ENCODE results near the gene BCAS1.

DNA sequence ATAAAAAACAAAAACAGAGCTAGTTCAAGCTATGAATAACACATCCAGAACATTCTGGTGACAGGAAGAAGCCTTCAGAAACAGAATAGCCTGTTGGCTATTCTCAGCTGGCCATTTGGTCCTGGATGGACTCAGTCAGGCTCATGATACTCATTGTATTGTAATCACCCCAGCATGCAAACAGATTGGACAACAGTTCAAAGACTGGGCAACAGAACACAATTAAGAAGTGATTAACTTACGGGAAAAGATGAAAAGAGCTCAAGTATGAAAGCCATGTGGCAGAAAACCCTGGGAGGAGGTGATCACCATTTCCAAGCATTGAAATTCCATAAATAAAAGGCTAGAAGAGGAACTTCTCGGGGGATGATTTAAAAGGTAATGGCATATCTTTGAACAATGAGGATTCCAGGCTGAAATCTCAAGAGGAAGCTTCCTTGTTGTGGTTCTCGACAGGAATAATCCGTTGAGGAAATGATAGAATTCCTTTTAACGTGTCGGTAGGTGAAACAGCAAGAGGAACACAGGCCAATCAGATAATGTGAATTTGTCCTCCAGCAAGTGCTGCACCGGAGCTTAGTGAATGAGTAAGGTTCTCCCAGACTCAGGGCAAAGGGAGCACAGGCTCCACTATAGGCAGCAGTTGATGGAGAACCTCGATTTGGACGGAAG lies 172.4 kb downstream of the BCAS1 start:
- TF ChIP-seq EZH2 (optimal IDR thresholded peaks at IDR 0.05; ENCODE audit: low read depth, low read length) (no peak), EZH2phosphoT487 (IDR thresholded peaks at IDR 0.05; ENCODE audit: low read length) (no peak)
- TF ChIP-seq, protein P1, sequence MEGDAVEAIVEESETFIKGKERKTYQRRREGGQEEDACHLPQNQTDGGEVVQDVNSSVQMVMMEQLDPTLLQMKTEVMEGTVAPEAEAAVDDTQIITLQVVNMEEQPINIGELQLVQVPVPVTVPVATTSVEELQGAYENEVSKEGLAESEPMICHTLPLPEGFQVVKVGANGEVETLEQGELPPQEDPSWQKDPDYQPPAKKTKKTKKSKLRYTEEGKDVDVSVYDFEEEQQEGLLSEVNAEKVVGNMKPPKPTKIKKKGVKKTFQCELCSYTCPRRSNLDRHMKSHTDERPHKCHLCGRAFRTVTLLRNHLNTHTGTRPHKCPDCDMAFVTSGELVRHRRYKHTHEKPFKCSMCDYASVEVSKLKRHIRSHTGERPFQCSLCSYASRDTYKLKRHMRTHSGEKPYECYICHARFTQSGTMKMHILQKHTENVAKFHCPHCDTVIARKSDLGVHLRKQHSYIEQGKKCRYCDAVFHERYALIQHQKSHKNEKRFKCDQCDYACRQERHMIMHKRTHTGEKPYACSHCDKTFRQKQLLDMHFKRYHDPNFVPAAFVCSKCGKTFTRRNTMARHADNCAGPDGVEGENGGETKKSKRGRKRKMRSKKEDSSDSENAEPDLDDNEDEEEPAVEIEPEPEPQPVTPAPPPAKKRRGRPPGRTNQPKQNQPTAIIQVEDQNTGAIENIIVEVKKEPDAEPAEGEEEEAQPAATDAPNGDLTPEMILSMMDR (IDR thresholded peaks at IDR 0.05; ENCODE audit: low read length), result no peak
